Measurements from ENCODE around the gene THYN1.
A peak's percentile ranks its signal among the peaks of the same experiment; 100 is the strongest.

THYN1 gene

DNA sequence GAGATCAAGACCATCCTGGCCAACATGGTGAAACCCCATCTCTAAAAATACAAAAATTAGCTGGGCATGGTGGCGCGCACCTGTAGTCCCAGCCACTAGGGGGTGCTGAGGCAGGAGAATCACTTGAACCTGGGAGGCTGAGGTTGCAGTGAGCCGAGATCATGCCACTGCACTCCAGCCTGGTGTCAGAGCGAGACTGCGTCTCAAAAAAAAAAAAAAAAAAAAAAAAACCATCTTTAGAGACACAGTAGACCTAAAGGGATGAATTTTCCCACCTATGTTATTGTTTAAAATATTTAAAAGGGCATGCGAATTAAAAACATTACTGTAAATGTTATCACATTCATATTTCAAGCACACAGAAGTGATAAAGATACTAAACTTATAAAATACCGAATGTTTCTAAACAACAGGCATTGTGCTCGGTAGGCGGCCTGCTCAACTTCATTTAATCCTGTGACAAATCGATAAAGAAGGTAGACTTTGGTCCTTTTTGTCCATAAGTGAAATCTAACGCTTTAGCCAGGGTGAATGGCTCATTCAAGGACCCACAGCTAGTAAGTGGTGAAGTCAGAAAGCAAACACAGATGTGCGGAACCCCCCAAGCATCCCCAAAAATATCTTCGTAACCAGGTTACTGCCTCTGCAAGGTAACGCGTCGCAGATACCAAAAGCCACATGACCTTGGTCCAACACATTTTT is 45.5 kb downstream of the THYN1 start:
- TF ChIP-seq, protein P1, sequence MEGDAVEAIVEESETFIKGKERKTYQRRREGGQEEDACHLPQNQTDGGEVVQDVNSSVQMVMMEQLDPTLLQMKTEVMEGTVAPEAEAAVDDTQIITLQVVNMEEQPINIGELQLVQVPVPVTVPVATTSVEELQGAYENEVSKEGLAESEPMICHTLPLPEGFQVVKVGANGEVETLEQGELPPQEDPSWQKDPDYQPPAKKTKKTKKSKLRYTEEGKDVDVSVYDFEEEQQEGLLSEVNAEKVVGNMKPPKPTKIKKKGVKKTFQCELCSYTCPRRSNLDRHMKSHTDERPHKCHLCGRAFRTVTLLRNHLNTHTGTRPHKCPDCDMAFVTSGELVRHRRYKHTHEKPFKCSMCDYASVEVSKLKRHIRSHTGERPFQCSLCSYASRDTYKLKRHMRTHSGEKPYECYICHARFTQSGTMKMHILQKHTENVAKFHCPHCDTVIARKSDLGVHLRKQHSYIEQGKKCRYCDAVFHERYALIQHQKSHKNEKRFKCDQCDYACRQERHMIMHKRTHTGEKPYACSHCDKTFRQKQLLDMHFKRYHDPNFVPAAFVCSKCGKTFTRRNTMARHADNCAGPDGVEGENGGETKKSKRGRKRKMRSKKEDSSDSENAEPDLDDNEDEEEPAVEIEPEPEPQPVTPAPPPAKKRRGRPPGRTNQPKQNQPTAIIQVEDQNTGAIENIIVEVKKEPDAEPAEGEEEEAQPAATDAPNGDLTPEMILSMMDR (IDR thresholded peaks at IDR 0.05; ENCODE audit: insufficient read depth, low read length, poor library complexity, severe bottlenecking): peak; percentile 14
- TF ChIP-seq EZH2phosphoT487 (conservative IDR thresholded peaks at IDR 0.05; ENCODE audit: low read length): no peak
- Histone ChIP-seq H3K27me3 (ENCODE audit: low read length) (no peaks in the 10 kb centered on the region), H3K9me2 (replicated peaks; ENCODE audit: insufficient read depth, low read length) (no peaks in the 10 kb centered on the region), H3K4me2 (ENCODE audit: low read depth, low read length, poor library complexity, severe bottlenecking) (no peak overlapping the region), H4K20me1 (ENCODE audit: low read depth, low read length) (no peaks in the 10 kb centered on the region), H3K9me3 (ENCODE audit: insufficient read depth, low read length) (no peaks in the 10 kb centered on the region), H3K9ac (ENCODE audit: low read length) (no peak overlapping the region), H2AFZ (ENCODE audit: low read depth, low read length, severe bottlenecking) (no peak overlapping the region), H3K4me3 (ENCODE audit: insufficient read depth, low read length, poor library complexity, severe bottlenecking) (no peak overlapping the region), H3K27ac (ENCODE audit: low read depth, low read length) (no peak overlapping the region), H3K79me2 (ENCODE audit: insufficient read depth, low read length) (peaks cover 9% of the 10 kb centered on the region; the same call in 1 of the 2 replicates), H3K36me3 (ENCODE audit: low read length) (0 out of 2 replicates have a peak, but pooled peaks cover 2% of the 10 kb centered on the region), H3F3A (ENCODE audit: insufficient read depth) (no peaks in the 10 kb centered on the region)

DNA sequence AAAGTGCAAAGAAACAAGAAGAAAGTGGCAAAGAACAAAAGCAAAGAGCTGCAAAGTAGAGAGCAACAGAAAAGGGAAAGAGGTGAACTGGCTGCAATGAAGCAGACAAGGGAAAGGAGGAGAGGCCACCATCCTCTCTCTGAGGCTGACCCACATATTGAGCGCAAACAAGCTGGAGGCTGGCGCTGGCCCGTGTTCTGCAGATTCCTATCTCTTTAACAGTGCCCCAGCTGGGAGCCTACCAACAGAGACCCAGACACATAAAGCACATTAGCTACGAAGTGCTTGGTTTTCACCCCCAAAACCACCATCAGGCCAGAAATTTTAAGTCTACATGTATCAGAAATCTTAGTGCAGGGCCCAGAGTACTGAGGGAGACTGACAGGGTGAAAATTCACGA is 47.0 kb downstream of the THYN1 start:
- Histone ChIP-seq H4K20me1 (ENCODE audit: low read depth, low read length) (no peaks in the 10 kb centered on the region), H3F3A (ENCODE audit: insufficient read depth) (no peaks in the 10 kb centered on the region), H2AFZ (ENCODE audit: low read depth, low read length, severe bottlenecking) (no peak overlapping the region), H3K4me2 (ENCODE audit: low read depth, low read length, poor library complexity, severe bottlenecking) (no peak overlapping the region), H3K9me2 (replicated peaks; ENCODE audit: insufficient read depth, low read length) (no peaks in the 10 kb centered on the region), H3K27ac (ENCODE audit: low read depth, low read length) (no peak overlapping the region), H3K9me3 (ENCODE audit: insufficient read depth, low read length) (no peaks in the 10 kb centered on the region), H3K27me3 (ENCODE audit: low read length) (no peaks in the 10 kb centered on the region), H3K79me2 (ENCODE audit: insufficient read depth, low read length) (no peaks in the 10 kb centered on the region), H3K9ac (ENCODE audit: low read length) (no peak overlapping the region), H3K4me3 (ENCODE audit: insufficient read depth, low read length, poor library complexity, severe bottlenecking) (no peak overlapping the region), H3K36me3 (ENCODE audit: low read length) (0 out of 2 replicates have a peak, but pooled peaks cover 3% of the 10 kb centered on the region)
- TF ChIP-seq, protein P1 (IDR thresholded peaks at IDR 0.05; ENCODE audit: insufficient read depth, low read length, poor library complexity, severe bottlenecking): no peak
- TF ChIP-seq EZH2phosphoT487 (conservative IDR thresholded peaks at IDR 0.05; ENCODE audit: low read length): no peak

DNA sequence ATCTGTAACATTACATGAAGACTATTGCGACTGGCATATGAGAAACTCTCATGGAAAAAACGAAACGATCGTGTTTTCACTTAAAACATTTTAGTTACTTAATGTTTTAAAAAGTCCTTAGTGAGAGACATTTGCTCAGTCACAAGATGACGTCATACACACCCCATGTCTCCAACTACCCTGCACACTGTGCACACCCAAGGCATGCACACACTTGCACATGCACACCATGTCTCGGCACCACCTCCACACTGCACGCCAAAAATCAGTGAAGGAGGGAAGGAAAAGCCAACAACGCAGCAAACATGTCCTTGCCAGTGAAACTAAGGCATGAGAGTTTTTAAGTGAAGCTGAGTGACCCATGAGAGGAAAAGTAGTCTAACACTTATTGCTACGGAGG is 47.4 kb downstream of the THYN1 start:
- H3K79me2 ChIP-seq (ENCODE audit: insufficient read depth, low read length): no peaks in the 10 kb centered on the region
- H3K27me3 ChIP-seq (ENCODE audit: low read length): no peaks in the 10 kb centered on the region
- TF ChIP-seq EZH2phosphoT487 (conservative IDR thresholded peaks at IDR 0.05; ENCODE audit: low read length): no peak
- TF ChIP-seq, protein P1 (IDR thresholded peaks at IDR 0.05; ENCODE audit: insufficient read depth, low read length, poor library complexity, severe bottlenecking): no peak
- H3K9me2 ChIP-seq (replicated peaks; ENCODE audit: insufficient read depth, low read length): no peaks in the 10 kb centered on the region
- H3K36me3 ChIP-seq (ENCODE audit: low read length): 0 out of 2 replicates have a peak, but pooled peaks cover 3% of the 10 kb centered on the region
- H3K9me3 ChIP-seq (ENCODE audit: insufficient read depth, low read length): no peaks in the 10 kb centered on the region
- no peak overlapping the region for H3K27ac ChIP-seq (ENCODE audit: low read depth, low read length)
- H3K4me3 ChIP-seq (ENCODE audit: insufficient read depth, low read length, poor library complexity, severe bottlenecking): no peak overlapping the region
- H3K9ac ChIP-seq (ENCODE audit: low read length): no peak overlapping the region
- H4K20me1 ChIP-seq (ENCODE audit: low read depth, low read length): no peaks in the 10 kb centered on the region
- no peak overlapping the region for H2AFZ ChIP-seq (ENCODE audit: low read depth, low read length, severe bottlenecking)
- H3K4me2 ChIP-seq (ENCODE audit: low read depth, low read length, poor library complexity, severe bottlenecking): no peak overlapping the region
- no peaks in the 10 kb centered on the region for H3F3A ChIP-seq (ENCODE audit: insufficient read depth)

Measured in SU-DHL-6 (cell line).